NCI-H1694 treated with DMSO at 0.1 percent for 48 hours (cell line): ENCODE data around the gene RPAP2.

Source experiments
- DNase-seq: peaks from one replicate; lab custom pipeline; 2025; lab: John Stamatoyannopoulos, UW

Gene RPAP2

GRCh38 chr1:92447033-92447681 is 148.3 kb downstream of the RPAP2 start:
- no peak for DNase-seq

DNA sequence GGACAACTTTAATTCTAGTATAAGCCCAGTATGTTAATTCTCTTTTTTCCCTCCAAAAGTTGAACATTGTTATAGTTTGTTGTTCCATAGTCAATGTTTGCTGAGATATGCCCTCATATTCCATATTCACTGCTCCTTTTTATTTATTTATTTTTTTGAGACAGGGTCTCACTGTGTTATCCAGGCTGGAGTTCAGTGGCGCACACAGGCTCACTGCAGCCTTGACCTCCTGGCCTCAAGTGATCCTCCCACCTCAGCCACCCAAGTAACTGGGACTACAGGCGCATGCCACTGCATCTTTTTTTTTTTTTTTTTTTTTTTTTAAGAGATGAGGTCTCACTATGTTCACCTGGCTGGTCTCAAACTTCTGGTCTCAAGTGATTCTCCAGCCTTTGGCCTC is 149.1 kb downstream of the RPAP2 start:
- DNase-seq = no peak
